DOHH2 (cell line): ENCODE measurements around the gene RUSC2.

Source experiments
- CTCF ChIP-seq: fragments of 200-600 bp; sonication (generic); IDR thresholded peaks from one replicate; pipeline ENCODE4 v1.5.1; 2014; ENCODE audit warnings: antibody characterized with exemption, mild to moderate bottlenecking, low read depth, low read length; ENCODE audit not compliant: poor library complexity, severe bottlenecking
- EZH2phosphoT487 ChIP-seq: fragments of 200-600 bp; sonication (generic); IDR thresholded peaks from 2 replicates; pipeline ENCODE4 v1.6.1; 2017; ENCODE audit warnings: borderline replicate concordance, mild to moderate bottlenecking, antibody characterized with exemption, low read length, moderate library complexity, mixed read lengths

DNA sequence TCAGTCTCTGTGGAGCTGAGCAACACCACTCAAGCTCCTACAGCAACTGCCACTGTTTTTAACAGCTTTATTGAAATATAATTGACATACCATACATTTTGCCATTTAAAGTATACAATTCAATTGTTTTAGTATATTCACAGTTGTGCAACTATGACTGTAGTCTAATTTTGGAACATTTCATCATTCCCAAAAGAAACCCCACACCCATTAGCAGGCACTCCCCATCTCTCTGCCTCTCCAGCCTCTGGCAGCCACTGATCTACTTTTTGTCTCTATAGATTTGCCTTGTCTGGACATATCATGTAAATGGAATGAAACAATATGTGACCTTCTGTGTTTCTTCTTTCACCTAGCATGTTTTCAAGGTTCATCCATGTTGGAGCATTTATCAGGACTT lies 43.5 kb downstream of the RUSC2 start:
- TF ChIP-seq CTCF (no peak), EZH2phosphoT487 (no peak)
